B cell (primary cell): ENCODE results near the gene RD3L. TPM values are rescaled to one million over a fixed set of nuclear protein-coding genes. Genes with fewer than 3 reads are reported as not detected.
A peak's percentile ranks its signal among the peaks of the same experiment; 100 is the strongest.

Source experiments
- ATAC-seq: fragments of 200-7000 bp; cut with Tn5 transposase; one replicate; pipeline ENCODE4 v1.10.0; 2021; ENCODE audit warnings: low read depth, mild to moderate bottlenecking, moderate number of reproducible peaks, moderate library complexity
- CTCF ChIA-PET: fragments of 350-600 bp; sonication (Branson Sonifier 250); formaldehyde crosslinking; loops from one replicate; lab custom pipeline; 2021; ENCODE audit warnings: antibody characterized with exemption, inconsistent platforms; lab: Charles Lee
- POLR2A ChIA-PET: fragments of 350-600 bp; sonication (Branson Sonifier 250); formaldehyde crosslinking; loops from one replicate; lab custom pipeline; 2021; ENCODE audit warnings: antibody characterized with exemption; lab: Charles Lee
- DNase-seq: peaks from one replicate; pipeline ENCODE4 v3.0.0; 2013
- H2AFZ ChIP-seq: 2 replicates; pipeline ENCODE4 v1.6.1; 2012; ENCODE audit warnings: mild to moderate bottlenecking, low read depth, low read length; ENCODE audit not compliant: insufficient read depth, poor library complexity, severe bottlenecking
- H3K27ac ChIP-seq, 2 donors: 1 replicate in 1 of 2; 2 replicates in 1 of 2; pipeline ENCODE4 v1.5.1; 2012 to 2013; ENCODE audit warnings: low read length in 2 of 2, mild to moderate bottlenecking in 2 of 2, moderate library complexity in 1 of 2
- H3K27me3 ChIP-seq, 4 experiments: fragments of 200-600 bp in 1 of 4; sonication (generic) in 1 of 4; replicated peaks in 1 of 4; 1 replicate in 2 of 4; 2 replicates in 2 of 4; pipeline versions ENCODE4 v1.6.1 to v1.7.0; 2013 to 2016; ENCODE audit warnings: low read length in 3 of 4, mild to moderate bottlenecking in 2 of 4, mixed read lengths in 1 of 4, moderate library complexity in 1 of 4; ENCODE audit not compliant: insufficient read depth in 4 of 4, control insufficient read depth in 3 of 4; ENCODE audit errors: control extremely low read depth in 1 of 4
- H3K36me3 ChIP-seq, 2 experiments: replicated peaks in 1 of 2; 1 replicate in 1 of 2; 2 replicates in 1 of 2; pipeline versions ENCODE4 v1.6.1 to v1.7.1; 2013; ENCODE audit warnings: low read length in 1 of 2; ENCODE audit not compliant: insufficient read depth in 2 of 2, control insufficient read depth in 1 of 2; ENCODE audit errors: control extremely low read depth in 1 of 2, extremely low read depth in 1 of 2
- H3K4me1 ChIP-seq, 2 donors: fragments of 200-600 bp in 1 of 2; sonication (generic) in 1 of 2; 1 replicate in 1 of 2; 2 replicates in 1 of 2; pipeline versions ENCODE4 v1.5.1 to v1.6.1; 2013 to 2017; ENCODE audit warnings: low read length in 2 of 2; ENCODE audit not compliant: control insufficient read depth in 2 of 2, insufficient read depth in 2 of 2
- H3K4me2 ChIP-seq: replicated peaks from 2 replicates; pipeline ENCODE3; 2012; ENCODE audit warnings: mild to moderate bottlenecking, low read depth, low read length; ENCODE audit not compliant: poor library complexity, severe bottlenecking
- H3K4me3 ChIP-seq, 5 experiments: fragments of 200-600 bp in 1 of 5; sonication (generic) in 1 of 5; 1 replicate in 3 of 5; 2 replicates in 2 of 5; pipeline versions ENCODE4 v1.5.1 to v1.7.0; 2011 to 2016; ENCODE audit warnings: low read length in 4 of 5, mild to moderate bottlenecking in 4 of 5, low read depth in 2 of 5, control low read depth in 1 of 5, moderate library complexity in 1 of 5; ENCODE audit not compliant: insufficient read depth in 1 of 5; ENCODE audit errors: control extremely low read depth in 1 of 5, extremely low read depth in 1 of 5
- H3K79me2 ChIP-seq: fragments of 200-600 bp; sonication (generic); one replicate; pipeline ENCODE4 v1.6.0; 2016; ENCODE audit warnings: low read length; ENCODE audit not compliant: control insufficient read depth, insufficient read depth
- H3K9ac ChIP-seq: fragments of 200-600 bp; sonication (generic); 2 replicates; pipeline ENCODE4 v1.6.1; 2017; ENCODE audit warnings: mild to moderate bottlenecking, low read length, moderate library complexity
- H3K9me3 ChIP-seq, 3 donors: one replicate each; pipeline versions ENCODE4 v1.6.1 to v1.7.1; 2013; ENCODE audit warnings: low read length in 2 of 3; ENCODE audit not compliant: control insufficient read depth in 2 of 3, insufficient read depth in 1 of 3; ENCODE audit errors: control extremely low read depth in 1 of 3
- H4K20me1 ChIP-seq: 2 replicates; pipeline ENCODE4 v1.6.0; 2012; ENCODE audit warnings: mild to moderate bottlenecking, low read length; ENCODE audit not compliant: insufficient read depth, control insufficient read depth, poor library complexity, severe bottlenecking
- H3K27ac Mint-ChIP-seq: one replicate; pipeline ENCODE4 v1.8.0; 2021; ENCODE audit warnings: mixed read lengths
- H3K27me3 Mint-ChIP-seq: one replicate; pipeline ENCODE4 v1.8.0; 2021; ENCODE audit warnings: mixed read lengths
- H3K4me1 Mint-ChIP-seq: one replicate; pipeline ENCODE4 v1.8.0; 2021; ENCODE audit warnings: mixed read lengths
- H3K4me3 Mint-ChIP-seq: one replicate; pipeline ENCODE4 v1.8.0; 2021; ENCODE audit warnings: mixed read lengths
- H3K9me3 Mint-ChIP-seq: one replicate; pipeline ENCODE4 v1.8.0; 2022; ENCODE audit warnings: mixed read lengths; ENCODE audit not compliant: insufficient read depth
- CTCF ChIP-seq: fragments of 200-600 bp; IDR thresholded peaks from one replicate; pipeline ENCODE4 v1.8.0; 2022; ENCODE audit warnings: antibody characterized with exemption, mild to moderate bottlenecking
- EZH2 ChIP-seq: IDR thresholded peaks from 2 replicates; pipeline ENCODE4 v1.6.1; 2012; ENCODE audit warnings: borderline replicate concordance, low read depth, mild to moderate bottlenecking, moderate library complexity, low read length; ENCODE audit not compliant: insufficient read depth, poor library complexity, severe bottlenecking
- WGBS: methylation state at CpG from one replicate; pipeline ENCODE4 v1.1.5; 2013; ENCODE audit warnings: missing lambda C conversion rate; ENCODE audit not compliant: insufficient coverage; 5-methylcytosine and 5-hydroxymethylcytosine counted together
- intact Hi-C: fragments of 100-400 bp; cut with micrococcal nuclease; formaldehyde crosslinking; loops from one replicate; pipeline ENCODE4 v1.10.0; 2022
- polyA plus RNA-seq: library from polyadenylated mRNA; depleted of rRNA; stranded (reverse); fragments of >200 nt; gene quantifications from 2 replicates; pipeline ENCODE4 v1.2.3, GENCODE V29; 2012
- total RNA-seq, 2 donors: library from RNA; stranded (reverse); fragments of 120-200 nt in 1 of 2; gene quantifications; 1 replicate in 1 of 2; 2 replicates in 1 of 2; pipeline versions ENCODE4 v1.2.3 to v1.2.4, GENCODE V29; 2013 to 2022

Gene RD3L
- total and polyA plus RNA-seq, 2 donors (not counting 1 experiment from before 2014, with no cell fraction given), result not detected

- Mint-ChIP-seq H3K4me3 (no peak overlapping the region), H3K27me3 (peaks cover 12% of the 10 kb centered on the region), H3K9me3 (peaks cover 2% of the 10 kb centered on the region), H3K4me1 (peaks cover 3% of the 10 kb centered on the region), H3K27ac (peak overlapping the region; percentile 20)
- Histone ChIP-seq H3K79me2 (no peaks in the 10 kb centered on the region), H2AFZ (no peak overlapping the region), H3K9me3 (no peaks in the 10 kb centered on the region), H3K4me3 (no peak overlapping the region), H3K9ac (no peak overlapping the region), H3K4me2 (no peak overlapping the region), H3K27ac (no peak overlapping the region), H3K4me1 (peaks cover 0 to 3% of the 10 kb centered on the region in 2 donors), H3K27me3 (no peaks in the 10 kb centered on the region), H4K20me1 (no peaks in the 10 kb centered on the region), H3K36me3 (no peaks in the 10 kb centered on the region)
- CTCF ChIA-PET, result interaction anchor here (1.1 to 2.0 kb wide), 6 partner anchors 10 to 178 kb away, joined by 3 to 13 read pairs (median 8); a partner anchor contains a TSS
- no peak for DNase-seq
- WGBS, result 97% methylated on average over 14 of the region's 14 CpGs
- POLR2A ChIA-PET, result no interaction called here
- no peak for ATAC-seq
- intact Hi-C loops, result no loop called here
- TF ChIP-seq CTCF, result no peak
- no peak for TF ChIP-seq EZH2
These were observed 42.5 kb downstream of the RD3L start for GRCh38 chr14:103899833-103900232.

GRCh38 chr14:103899316-103899715 is 43.0 kb downstream of the RD3L start:
- Histone ChIP-seq H3K36me3 (no peaks in the 10 kb centered on the region), H3K27me3 (no peaks in the 10 kb centered on the region), H3K4me2 (no peak overlapping the region), H4K20me1 (no peaks in the 10 kb centered on the region), H3K4me3 (no peak overlapping the region), H2AFZ (no peak overlapping the region), H3K27ac (no peak overlapping the region), H3K9me3 (no peaks in the 10 kb centered on the region), H3K9ac (no peak overlapping the region), H3K4me1 (peaks cover 0 to 3% of the 10 kb centered on the region in 2 donors), H3K79me2 (no peaks in the 10 kb centered on the region)
- ChIA-PET CTCF (interaction anchor here (2.0 kb wide), 1 partner anchor 11 kb away, joined by 13 read pairs; no protein-coding TSS in a partner anchor), POLR2A (no interaction called here)
- ATAC-seq (no peak), DNase-seq (no peak)
- peaks cover 11% of the 10 kb centered on the region for H3K27me3 Mint-ChIP-seq
- no peak overlapping the region for H3K27ac Mint-ChIP-seq
- TF ChIP-seq EZH2 (no peak), CTCF (no peak)
- H3K4me1 Mint-ChIP-seq, result peaks cover 3% of the 10 kb centered on the region
- intact Hi-C loops, result no loop called here
- WGBS, result 75% methylated on average over 11 of the region's 13 CpGs
- peaks cover 2% of the 10 kb centered on the region for H3K9me3 Mint-ChIP-seq
- no peak overlapping the region for H3K4me3 Mint-ChIP-seq
